NCI-H1417 treated with DMSO at 0.1 percent for 48 hours (cell line): ENCODE results near the gene HNRNPUL2.

ENCODE experiments used
- DNase-seq: peaks from one replicate; lab custom pipeline; 2025; lab: John Stamatoyannopoulos, UW

HNRNPUL2 gene

DNA sequence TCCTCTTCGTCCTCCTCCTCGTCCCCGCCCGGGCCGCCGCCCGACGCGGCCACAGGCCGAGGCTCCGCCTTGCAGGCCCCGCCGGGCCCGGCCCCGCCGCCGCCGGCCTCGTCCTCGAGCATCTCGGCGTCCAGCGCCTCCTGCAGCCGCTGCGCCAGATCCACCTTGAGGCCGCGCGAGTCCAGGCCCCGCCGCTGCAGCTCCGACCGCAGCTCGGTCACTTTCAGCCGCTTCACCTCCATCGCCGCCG, 417 bp downstream of the HNRNPUL2 start:
- DNase-seq, result no peak

DNA sequence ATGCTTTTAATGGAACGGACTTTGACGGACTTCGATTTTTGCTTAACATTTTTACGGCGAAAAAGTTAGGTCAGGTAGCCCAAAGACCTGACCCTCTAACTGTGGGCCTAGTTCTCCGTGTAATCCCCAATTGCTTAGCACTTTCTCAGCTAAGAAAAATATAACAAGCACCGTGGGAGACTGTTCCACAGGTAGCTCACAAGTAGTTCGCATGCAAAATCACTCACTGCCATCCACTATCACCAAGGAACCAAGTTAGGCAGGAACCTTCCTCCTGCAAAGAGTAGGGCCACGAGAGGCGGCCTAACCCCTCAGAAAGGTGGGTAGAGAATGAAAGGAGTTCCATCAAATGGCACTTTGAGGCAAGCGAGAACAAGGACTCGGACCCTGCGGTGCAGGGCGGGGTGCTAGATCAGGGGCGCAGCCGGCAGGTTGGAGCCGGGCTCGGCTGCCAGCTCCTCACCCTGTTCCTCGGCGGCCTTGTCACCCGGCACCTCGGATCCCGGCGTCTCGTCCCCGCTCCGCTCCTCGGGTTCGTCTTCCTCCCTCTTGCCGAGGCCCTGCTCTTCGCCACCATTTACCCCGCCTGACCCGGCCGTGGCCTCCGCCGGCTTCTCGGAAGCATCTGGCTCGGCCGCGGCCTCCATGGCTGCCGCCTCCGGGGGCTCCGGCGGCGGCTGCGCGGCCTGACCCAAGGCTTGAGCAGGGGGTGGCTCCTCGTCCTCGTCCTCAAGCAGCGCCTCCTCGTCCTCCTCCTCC, 922 bp downstream of the HNRNPUL2 start:
- no peak for DNase-seq

DNA sequence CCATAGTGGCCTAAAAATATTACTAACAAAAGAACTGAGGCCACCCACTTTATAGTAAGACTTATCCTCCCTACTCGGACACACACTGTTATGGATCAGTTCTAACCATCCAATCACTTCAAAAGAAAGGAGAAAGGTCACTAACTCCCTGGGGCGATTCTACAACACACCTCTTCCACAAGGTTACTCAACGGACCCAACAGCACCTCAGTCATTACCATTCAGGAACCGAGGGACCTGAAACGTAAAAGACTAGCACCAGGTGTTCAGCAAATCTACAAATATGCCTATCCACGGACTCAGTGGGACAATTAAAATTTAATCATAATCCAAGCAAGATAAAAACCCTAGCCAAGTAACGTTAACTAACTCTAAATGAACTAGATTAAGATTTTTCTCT, 1.6 kb downstream of the HNRNPUL2 start:
- DNase-seq, result no peak

DNA sequence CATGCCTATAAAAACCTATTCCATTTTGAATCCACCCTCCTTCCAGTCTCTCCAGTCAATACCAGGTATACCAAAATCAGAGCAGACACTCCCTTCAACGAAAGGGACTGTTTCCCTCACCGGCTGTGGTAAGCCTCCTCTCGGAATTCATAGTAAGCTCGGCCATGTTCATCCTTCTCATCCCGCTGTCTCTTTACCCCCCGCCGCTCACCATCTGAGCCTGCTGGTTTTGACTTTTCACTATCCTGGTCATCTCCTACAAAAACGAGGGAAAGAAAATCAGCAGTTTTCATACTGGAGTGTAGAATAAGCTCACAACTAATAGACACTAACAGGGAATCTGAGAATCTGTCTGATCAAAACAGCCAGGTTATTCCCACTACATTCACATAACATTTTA, 3.1 kb downstream of the HNRNPUL2 start:
- no peak for DNase-seq

DNA sequence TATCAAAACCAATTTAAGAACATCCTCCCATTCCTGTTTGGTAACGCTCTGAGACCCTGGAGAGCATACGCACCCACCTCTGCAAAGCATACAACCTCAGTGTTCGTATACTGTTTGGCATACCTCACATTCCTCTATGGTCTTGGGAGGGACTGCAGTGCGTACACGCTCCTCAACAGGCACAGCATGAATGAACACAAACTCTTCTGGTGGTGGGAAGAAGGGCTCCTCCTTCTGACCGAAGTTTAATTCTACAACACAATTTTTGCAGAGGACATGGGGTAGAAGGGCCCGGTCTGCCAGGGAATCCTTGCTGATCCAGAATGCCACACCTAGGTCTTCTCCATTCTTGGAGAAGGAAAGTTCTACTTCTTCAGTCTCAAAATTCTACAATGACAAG, 5.3 kb downstream of the HNRNPUL2 start:
- DNase-seq, result no peak

DNA sequence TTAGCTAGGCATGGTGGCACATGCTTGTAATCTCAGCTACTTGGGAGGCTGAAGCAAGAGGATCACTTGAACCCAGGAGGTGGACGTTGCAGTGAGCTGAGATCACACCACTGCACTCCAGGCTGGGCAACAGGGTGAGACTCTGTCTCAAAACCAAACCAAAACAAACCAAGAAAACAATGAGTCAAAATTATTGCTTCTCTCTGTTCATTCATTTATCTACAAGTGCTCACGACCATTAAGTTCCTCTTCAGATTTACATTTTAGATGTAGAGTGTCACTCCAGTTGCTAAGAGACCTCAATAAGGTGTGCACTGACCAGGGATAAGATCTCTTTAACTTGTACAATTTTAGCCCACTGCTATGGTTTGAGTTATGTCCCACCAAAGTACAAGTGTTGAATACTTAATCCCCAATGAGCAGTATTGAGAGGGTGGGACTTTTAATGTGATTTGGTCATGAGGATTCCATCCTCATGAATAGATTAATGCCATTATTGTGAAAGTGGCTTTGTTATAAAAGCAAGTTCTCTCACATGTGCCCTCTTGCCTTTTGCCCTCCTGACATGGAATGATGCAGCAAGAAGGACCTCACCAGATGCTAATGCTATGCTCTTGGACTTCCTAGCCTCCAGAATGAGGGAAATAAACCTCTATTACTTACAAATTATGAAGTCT, 7.8 kb downstream of the HNRNPUL2 start:
- DNase-seq, result no peak

DNA sequence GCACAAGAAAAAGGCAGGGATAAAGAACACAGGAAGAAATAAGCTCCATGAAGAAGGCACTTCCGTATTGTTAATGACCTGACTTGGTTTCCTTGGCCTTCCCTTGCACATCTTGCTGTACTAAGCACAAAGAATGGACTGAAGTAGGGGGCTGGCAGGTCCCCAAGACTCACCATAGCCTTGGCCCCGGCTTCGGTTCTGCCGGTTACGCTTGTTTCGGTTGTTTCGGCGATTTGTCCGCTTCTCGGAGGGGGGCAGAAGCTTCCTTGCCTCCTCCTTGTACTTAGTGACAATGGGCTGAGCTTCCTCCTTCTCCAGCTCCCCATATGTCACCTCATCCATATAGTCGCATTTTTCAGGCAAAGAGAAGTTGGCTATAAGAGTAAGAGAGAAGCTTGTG, 10.4 kb downstream of the HNRNPUL2 start:
- no peak for DNase-seq

DNA sequence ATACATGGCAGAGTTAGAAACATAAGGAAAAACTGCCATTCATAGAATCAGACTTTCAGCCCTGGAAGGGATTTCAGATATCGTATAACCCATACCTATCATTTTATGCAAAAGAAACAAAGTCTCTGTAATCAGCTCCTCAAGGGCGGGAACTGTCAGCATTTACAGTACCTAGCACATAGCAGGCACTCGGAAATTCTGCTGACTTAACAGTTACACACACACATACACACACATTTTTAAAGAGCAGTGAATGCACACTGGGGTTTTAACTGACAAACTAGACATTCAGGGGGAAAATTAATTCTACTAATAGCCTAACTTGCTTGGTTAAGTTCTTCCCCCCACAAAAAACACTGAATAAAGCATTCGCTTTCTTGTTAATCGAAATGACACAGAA, 11.1 kb downstream of the HNRNPUL2 start:
- DNase-seq, result no peak

DNA sequence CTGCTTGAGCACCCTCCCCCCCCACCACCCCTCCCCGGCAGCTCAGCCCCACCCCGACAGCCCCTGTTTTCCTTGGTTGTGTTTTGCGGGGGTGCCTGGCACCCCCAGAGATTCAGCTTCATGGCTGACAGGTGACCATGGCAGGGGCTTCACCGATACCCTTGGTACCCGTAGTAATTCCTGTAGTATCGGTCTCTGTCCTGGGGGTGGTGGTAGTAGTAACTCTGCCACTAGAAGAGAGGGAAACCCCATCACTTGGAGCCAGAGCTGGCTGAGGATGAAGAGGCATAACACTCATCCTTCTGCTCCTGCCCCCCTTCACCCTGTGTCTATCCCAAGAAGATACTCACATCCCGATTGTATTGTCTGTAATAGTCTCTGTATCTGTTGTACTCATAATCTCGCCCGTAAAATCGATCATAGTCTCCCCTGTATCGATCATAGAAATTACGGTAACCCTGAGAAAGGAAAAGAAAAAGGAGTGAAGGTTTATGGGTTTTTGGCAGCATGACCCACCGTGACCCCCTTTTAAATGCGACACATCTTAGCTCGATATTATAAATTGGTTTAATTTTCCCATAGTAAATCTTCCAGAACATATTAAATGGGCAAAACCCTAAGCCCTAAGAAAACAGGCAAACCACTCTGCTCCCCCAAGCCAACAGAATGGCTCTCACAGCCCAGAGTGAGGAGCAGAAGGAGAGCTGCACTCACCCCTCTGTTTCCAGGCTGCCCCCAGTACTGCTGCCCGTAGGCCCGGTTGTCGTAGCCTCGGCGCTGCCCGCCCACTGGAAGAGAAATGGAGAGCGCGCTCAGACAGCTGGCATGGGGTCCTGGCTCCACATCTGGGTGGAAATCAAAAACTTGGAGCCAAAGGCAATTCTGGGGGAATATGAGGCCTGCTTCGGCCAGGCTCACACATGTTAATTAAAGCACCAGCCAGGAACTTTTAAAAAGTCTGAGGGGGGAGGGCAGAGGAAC, 11.8 kb downstream of the HNRNPUL2 start:
- no peak for DNase-seq

DNA sequence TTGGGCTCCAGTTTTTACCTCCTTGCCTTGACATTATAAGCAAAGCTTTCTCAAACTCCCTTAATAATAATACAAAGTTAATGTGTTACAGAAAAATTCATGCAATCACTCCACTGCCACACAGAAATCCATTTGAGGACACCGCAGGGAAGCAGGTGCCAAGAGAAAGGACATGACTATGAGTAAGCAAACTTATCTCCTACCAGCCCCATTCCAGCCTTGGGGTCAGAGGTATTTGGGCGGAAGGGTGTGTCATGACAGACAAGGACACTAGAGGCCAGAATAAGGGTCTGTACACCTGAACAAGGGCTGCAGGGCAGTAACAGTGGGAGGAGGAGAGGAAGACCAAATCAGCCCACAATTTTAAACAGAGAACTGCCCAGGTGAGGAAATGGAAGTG, 13.9 kb downstream of the HNRNPUL2 start:
- DNase-seq, result no peak

DNA sequence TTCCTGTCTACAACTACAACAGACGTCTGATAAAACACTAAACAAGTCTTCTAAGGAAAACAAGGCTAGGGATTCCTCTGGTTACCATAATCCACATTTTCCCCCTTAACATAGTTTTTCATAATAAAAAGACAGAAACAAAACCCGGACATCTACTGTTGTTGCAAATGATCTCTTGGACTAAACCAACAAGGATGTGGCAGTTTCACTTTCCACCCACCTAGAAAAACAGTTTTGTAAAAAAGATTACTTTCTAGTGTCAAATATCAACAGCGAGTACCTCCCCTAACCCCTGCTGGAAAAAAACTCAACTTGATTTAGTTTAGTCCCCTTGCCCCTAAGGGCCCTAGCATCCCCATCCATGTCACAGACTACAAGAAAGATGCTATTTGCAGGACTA, 14.4 kb downstream of the HNRNPUL2 start:
- DNase-seq, result no peak

DNA sequence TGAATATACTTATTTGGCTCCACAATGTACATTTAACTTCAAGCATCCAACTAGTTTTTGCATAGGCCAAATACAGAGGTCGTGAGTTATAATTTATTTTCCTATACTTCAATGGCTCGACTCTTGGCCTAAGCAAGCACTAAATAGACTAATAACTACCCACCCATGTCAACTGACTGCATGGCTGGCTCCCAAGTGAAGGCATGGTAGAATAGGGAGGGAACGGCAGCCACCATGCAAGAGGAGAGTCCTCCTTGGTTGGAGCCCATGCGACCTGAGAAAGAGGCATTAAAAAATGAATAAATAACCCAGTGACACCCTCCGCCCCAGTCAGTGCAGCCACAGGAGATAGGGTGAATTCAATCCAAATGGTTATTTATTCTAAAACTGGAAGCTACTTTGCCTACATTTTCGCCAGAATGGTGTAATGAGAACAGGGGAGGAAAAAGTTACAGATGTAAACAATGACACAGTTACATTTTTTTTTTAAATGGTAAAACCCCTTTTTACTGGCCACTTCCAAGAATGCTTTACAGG, 14.9 kb downstream of the HNRNPUL2 start:
- DNase-seq, result no peak

DNA sequence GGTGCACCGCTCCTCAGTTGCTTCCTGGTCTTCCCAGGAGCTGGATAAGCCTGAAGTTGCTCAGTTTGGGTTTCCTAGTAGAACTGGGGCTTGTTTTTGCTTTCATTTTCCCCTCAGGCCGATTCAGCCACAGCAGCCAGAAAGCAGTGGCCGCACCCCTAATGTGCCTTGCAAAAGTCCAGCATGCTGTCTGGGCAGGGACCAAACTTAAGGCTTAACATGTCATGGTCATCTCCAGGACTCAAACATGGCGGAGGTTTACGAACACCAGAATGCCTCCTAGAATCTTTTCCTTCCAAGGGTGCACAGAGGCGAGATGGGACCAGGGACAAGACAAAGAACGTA, 17.3 kb downstream of the HNRNPUL2 start:
- DNase-seq, result no peak

DNA sequence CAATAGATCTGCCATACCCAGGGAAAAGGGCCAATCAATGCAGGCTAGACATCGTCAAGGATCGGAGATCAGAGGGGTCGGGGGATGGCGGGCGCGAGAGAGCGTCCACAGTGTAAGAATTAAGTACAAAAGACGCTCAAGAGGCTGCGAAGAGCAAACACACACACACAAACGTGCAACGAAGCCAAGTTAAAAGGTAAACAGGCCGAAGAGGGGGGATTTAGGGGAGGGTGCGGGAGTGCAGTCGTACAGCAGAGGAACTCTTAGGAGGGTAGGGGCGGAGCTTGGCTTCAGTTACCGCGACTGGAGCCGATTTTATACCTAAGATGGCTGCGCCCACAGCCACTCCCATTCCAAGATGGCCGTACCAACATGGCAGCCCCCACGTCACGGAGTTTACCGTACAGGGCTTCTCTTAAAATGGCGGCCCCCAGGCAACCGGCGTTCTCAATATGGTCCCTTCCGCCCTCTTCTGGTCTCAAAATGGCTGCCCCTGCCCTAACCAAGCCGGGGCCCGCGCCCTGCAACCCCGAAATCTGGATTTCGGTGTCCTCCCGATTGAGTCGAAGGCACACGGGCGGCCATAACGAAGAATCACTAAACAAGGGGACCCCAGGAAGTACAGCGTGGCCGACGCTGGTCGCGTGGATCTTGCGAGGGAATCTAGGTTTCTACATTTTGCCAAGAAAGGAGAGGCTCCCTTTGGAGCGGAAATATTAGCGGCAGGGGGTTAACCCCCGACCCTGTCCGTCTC, 17.8 kb downstream of the HNRNPUL2 start:
- DNase-seq, result peak; percentile 94

DNA sequence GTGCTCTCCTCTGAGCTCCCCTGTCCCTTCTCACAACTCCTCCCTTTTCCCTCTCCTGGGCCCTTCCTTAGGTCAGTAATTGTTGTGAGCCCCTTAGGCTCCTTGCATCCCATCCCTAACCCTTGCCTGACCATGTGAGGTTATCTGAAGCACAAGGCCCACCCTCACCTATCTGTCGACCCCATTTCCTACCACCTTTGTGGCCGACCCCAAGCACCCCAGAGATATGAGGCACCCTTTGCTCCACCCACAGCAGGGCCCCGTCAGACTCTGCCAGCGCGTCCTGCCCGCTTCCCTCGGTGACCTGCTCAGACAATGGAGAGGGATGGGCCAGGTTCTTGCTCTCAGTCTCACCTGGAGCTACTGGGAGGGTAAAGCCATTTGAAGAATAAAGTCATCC, 18.5 kb downstream of the HNRNPUL2 start:
- peak; percentile 52 for DNase-seq

DNA sequence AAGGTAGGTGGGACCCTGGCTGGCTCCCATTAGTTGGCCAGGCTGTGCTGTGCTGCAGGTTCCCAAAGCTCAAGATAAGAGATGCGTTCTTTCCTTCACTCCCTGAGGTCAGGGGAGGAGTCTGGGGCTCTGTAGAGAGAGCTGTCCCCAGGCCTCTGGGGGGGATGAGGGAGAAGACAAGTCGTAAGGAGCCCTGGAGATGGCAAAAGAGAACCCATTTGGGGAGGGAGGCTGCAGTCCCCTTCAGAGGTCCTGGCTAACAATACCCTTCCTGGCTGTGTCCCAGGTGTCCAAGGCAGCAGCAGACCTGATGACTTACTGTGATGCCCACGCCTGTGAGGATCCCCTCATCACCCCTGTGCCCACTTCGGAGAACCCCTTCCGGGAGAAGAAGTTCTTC, 18.9 kb downstream of the HNRNPUL2 start:
- DNase-seq, result no peak

DNA sequence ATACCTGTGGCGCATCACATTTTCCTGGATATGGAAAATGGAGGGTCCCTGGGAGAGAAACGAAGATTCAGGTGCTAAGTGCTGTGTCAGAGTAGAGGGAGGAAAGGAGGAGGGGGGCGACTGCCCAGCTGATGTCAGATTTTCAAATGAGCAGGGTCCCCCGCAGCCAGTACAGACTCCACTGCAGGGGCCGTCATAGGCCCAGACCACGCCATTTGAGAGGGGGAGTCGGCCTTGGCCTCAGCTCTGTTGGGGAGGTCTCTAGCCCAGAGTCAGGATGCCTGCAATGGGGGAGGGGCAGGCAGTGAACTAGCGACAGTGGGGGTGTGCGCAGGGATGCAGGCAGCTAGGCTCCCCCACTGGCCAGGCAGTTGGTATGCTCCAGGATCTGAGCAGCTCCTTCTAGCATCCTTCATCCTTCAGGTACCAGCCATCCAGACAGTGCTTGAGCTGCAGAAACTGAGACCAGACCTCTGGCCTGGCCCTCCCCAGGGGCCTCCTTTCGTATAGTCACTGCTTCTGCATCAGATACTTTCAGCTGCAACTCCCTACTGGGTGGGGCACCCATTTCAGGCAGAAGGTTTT, 19.9 kb downstream of the HNRNPUL2 start, which contains the start of the genes BSCL2 and GNG3:
TSS of gene BSCL2 (minus strand) at position 148 of the 585 bp plus-strand sequence. CDS start 229 bp downstream, outside the sequence.
TSS of gene GNG3 (plus strand) at position 400 of the 585 bp plus-strand sequence. CDS start 620 bp downstream, outside the sequence.
- DNase-seq, result no peak

DNA sequence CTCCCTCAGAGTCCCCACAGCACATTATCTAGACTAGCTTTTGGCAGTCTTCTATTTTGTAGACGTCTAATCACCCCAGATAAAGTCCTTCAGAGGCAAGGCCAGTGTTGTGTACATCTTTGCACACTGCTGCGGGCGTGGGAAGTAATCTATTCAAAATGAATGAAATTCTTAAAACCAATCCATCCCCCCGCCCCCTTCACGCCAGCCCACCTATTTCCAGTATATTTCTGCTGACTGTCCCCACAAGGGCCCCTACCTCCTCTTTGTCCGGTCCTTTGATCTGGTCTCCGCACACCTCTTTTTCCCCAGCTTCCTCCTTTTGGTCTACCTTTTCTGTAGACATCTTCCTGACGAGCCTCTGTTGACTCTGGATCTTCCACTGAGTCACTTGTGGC, 20.4 kb downstream of the HNRNPUL2 start:
- DNase-seq, result no peak

DNA sequence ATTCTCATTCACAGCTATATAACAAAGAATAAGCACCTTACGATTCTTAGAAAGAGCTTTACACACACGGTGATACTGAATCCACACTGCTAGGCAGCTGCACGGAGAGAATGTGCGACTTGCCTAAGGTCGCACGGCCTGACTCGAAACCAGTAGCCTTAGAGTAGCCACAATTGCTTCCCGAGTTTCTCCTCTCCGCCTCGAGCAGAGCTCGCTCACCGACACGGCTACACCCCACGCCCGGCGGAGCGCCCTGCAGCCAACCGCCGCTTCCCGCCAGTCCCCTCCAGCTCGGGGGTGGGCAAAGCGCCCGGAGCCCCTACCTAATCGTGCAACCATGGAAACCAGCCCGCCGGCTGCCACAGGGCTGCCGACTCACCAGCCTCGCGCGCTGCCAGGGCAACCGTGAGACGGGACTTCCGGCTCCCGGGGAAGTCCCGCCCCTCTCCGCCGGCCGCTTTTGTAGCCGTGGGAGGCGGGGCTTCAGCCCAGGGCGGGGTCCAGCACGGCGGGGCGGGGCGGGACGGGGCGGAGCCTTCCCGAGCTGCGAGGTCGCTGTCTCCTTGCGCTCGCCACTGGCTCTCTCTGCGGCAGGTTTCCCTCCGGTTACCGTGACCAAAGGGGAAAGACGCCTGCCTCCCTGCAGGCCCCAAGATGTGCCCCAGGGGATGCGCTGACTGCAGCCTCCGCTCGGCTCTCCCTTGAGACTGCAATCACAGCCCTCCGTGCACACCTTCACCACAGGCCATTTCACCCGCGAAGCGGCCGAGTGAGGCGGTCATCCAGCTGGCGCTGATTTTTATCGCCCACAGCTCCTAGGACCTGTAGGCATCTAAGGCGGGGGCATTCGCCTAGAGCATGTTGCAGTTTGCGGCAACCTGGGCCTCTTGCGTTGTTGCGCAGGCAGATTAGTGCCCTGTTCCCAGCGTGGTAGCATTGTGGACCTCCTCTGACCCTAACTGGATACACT, 21.1 kb downstream of the HNRNPUL2 start:
- peak; percentile 88 for DNase-seq

DNA sequence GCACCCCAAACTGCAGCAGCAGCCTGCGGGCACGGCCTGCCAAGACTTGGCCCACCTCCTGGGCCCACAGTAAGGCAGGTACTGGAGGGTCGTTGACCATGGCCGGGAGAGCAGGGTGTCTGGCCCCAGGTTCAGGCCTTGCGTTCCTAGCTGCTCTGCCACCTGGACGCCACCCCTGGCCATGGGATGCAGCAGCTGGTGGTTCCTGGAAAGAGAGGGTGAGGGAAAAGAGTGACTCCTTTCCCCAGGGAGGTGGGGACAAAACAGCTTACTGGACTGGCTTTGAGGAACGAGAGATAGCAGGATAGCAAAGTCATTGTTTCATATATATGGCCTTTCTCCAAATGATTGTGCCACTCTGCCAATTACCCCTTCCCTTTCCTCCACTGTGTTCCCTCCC, 21.8 kb downstream of the HNRNPUL2 start:
- no peak for DNase-seq
